AG10803 (cell line): ENCODE data around the gene LYRM9.
"Not testable (repeated sequence)": the region's sequence is repeated elsewhere in the genome, so short reads cannot be mapped to it uniquely, and the experiment has no call there.

Experiments
- DNase-seq: peaks from one replicate; pipeline ENCODE4 v3.0.0; 2010; ENCODE audit warnings: low read depth
- H3K4me3 ChIP-seq: 2 replicates; pipeline ENCODE4 v1.5.1; 2011; ENCODE audit warnings: mild to moderate bottlenecking, low read length, control low read depth
- CTCF ChIP-seq: conservative IDR thresholded peaks from 2 replicates; pipeline ENCODE4 v1.5.1; 2011; ENCODE audit warnings: mild to moderate bottlenecking, low read length, control low read depth, inconsistent platforms

The LYRM9 gene

GRCh38 chr17:27849474-27850185 lies 43.5 kb downstream of the LYRM9 start:
- no peak for TF ChIP-seq CTCF
- DNase-seq, result no peak
- H3K4me3 ChIP-seq, result no peak overlapping the region

DNA sequence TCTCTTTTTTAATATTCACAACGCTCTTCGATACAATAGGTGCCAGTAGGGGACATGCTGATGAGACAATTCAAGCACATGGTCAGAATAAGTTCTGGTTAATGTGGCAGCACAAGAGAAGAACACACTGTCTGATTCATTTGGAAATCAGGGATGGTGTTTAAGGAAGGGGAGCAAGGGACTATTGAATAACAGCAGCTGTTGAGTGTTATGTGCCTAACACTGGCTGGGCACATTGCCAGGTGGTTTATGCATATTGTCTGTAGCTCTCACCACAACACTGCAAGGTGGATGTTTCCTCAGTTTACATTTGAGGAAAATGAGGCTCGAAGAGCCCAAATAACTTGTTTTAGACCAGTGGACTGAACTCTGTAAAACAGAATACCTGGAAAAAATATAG lies 44.2 kb downstream of the LYRM9 start:
- H3K4me3 ChIP-seq, result no peak overlapping the region
- DNase-seq, result no peak
- TF ChIP-seq CTCF, result no peak

DNA sequence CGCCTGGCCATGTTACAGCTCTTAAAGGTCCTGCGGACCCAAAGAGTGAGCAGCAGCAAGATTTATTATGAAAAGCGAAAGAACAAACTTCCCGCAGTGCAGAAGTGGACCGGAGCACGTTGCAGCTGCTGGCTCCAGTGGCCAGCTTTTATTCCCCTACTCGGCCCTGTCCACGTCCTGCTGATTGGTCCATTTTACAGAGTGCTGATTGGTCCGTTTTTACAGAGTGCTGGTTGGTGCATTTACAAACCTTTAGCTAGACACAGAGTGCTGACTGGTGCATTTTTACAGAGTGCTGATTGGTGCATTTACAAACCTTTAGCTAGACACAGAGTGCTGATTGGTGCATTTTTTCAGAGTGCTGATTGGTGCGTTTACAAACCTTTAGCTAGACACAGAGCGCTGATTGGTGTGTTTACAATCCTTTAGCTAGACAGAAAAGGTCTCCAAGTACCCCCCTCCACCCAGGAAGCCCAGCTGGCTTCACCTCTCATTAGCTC lies 46.3 kb downstream of the LYRM9 start:
- DNase-seq, H3K4me3 ChIP-seq: not testable (repeated sequence)

DNA sequence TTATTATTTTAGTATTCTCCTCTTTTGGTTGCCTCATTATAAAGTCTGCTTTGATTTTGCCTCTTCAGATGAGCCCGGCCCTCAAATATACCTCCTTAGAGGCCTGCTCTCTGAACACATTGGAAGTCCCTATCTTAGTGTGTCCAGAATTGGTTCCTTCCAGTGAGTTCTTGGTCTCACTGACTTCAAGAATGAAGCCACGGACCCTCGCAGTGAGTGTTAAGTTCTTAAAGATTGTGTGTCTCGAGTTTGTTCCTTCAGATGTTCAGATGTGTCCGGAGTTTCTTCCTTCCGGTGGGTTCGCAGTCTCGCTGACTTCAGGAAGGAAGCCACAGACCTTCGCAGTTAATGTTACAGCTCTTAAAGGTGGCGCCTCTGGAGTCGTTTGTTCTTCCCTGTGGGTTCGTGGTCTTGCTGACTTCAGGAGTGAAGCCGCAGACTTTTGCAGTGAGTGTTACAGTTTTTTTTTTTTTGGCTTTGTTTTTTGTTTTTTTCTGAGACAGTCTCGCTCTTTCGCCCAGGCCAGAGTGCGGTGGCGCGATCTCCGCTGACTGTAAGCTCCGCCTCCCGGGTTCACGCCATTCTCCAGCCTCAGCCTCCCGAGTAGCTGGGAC lies 47.0 kb downstream of the LYRM9 start:
- no peak for DNase-seq
- no peak overlapping the region for H3K4me3 ChIP-seq
- TF ChIP-seq CTCF, result no peak

DNA sequence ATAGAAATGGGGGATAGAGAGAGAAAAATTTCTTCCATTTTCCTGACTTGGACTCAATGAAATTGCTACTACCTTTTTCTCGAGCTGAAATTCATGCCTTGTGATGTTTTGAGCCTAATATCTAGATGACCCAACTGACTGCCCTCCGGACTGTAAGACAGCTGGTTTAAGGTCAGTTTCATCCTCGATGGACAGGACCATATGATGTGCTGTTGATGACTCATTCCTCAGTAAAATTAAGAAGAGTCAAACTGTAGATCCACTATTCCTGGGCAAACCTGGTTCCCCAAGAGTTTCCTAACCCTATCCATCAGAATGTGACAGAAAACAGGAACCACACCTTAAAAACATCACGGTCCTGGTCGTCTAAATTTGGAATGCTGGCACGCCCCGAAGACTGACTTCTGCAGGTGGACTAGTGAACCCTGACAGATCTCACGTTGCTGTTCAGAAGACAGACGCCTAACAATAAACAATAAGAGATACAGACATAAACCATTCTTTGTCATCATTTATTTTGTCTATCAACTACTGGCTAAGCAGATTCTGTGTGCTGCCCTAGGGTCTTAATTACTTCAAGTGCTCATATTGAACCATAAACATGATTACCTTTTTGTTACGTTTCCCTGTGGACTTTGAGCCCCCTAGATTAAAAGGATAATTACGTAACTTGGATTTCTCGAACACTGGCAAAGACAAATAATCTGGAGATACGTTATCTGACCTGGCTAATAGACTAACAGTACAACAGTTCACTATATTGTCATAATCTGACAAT lies 47.7 kb downstream of the LYRM9 start:
- no peak for DNase-seq
- no peak for TF ChIP-seq CTCF
- no peak overlapping the region for H3K4me3 ChIP-seq

DNA sequence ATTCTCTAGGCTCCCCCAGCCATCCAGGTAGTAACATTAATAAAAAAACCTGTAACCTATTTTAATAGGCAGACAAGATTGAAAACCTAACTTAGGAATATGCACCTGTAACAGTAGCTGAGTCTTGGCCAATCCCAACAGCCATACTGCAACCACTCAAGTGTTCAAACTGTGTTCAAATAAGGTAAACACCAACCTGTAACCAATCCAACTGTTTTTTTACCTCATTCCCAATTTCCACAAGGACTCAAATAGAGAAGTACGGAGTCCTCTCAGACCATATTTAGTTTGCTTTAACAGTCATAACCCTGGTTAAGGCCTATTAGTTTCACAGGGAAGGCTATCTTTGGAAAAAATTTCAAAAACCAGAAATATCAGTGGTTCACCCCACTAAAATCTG lies 52.5 kb downstream of the LYRM9 start:
- no peak overlapping the region for H3K4me3 ChIP-seq
- TF ChIP-seq CTCF, result no peak
- no peak for DNase-seq

GRCh38 chr17:27840406-27840678 lies 52.8 kb downstream of the LYRM9 start:
- H3K4me3 ChIP-seq, DNase-seq: not testable (repeated sequence)

DNA sequence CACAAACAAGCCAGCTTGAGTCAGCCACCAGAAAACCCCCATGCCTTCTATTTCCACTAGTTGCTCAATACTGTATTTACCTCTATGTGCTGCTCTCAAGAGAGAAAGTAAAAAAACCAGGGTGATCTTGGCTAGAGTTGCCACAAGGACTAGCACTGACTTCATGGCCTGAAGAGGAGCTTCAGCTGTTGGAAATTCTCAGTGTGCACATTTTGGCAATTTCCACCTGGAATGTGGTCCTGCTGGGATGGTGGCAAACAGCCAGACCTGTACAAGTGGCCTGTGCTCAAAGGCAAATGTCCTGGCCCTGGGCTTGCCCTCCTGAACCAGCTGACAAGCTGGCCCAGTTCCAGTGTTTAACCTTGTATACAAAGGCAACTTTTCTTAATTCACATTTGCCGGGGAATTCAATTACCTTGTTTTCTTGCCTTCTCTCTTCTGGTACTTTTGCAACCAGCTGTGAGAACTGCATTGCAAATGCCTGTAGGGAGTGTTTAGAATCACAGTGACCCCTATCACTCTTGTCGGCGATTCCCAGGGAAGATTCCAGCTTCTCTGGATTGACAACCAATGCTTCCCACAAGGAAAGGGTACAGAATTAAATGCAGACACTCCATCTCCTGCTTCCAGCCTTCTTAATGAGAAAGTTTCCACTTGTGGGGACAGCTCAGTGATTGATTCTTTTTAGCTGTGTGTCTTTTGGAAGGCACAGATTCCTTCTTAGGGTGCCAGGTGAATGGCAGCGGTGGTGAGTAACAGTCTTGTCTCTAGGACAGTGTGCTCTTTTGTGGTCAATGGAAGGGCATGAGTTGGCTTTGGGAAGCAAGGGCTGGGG lies 53.4 kb downstream of the LYRM9 start:
- H3K4me3 ChIP-seq, DNase-seq: not testable (repeated sequence)

DNA sequence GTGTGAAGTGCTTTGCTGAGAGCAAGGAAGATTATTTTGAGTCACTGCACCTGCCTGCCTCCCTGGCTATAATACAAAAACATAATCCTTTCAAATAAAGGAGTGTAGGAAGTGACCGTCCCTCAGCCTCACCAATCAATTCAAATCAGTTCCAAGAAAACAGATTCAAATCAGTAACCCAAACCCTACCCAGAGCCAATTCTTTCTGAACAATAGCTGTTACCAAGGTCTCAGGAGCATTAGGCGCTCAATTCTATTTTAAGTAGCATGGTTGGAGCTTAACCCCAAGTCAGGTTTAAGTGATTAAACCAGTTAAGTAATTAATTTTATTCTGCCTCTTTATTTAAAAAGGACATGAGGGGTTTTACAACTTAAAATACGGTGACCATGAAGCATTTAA lies 54.6 kb downstream of the LYRM9 start:
- not testable (repeated sequence) for DNase-seq, H3K4me3 ChIP-seq

DNA sequence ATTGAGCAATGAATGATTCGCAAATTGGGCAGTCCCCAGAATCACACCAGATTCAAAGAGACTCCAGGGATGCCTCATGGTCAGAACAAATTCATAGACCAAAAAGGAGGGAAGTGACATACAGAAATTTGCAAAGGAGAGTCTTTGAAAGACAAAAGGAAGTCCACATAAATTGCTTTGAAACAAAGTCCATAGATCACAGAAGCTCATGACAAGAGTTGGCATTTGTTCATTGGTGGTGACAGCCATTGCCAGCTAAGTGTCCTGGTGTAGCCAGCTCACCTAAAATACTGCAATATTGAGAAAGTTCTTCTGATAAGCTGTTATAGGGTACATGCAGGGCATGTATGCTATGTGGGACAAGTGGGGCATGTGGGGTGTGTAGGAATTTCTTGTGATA lies 55.4 kb downstream of the LYRM9 start:
- H3K4me3 ChIP-seq, DNase-seq: not testable (repeated sequence)
